Activated CD4-positive, alpha-beta T cell treated with anti-CD3 and anti-CD28 coated beads, Interleukin-2, Interleukin-4, amounts not matched to agents 100 ng/mL and 50 ng/mL, durations not matched to agents 16 hours and 8 hours (primary cell): Measurements from ENCODE around the gene RBM28.

ENCODE experiments used
- DNase-seq: peaks from one replicate; pipeline ENCODE4 v3.0.0-alpha.2; 2020; ENCODE audit warnings: low spot score

RBM28 gene

GRCh38 chr7:128374041-128374440 lies 30.3 kb upstream of the RBM28 start:
- no peak for DNase-seq

DNA sequence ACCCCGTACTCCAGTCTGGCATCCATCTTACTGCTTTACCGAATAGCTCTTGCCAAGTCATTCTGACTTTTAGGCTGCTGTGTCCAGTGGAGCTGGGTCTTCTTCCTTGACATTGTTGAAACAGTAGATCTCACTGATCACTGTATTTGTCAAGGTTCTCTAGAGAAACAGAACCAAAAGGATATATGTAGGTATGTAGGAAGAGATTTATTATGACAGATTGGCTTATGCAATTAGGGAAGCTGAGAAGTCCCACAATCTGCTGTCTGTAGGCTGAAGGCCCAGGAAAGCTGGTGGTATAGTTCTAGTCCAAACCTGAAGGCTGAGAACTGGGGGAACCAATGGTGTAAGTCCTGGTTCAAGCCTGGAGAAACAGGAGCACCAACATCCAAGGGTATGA lies 29.9 kb upstream of the RBM28 start:
- DNase-seq = no peak

DNA sequence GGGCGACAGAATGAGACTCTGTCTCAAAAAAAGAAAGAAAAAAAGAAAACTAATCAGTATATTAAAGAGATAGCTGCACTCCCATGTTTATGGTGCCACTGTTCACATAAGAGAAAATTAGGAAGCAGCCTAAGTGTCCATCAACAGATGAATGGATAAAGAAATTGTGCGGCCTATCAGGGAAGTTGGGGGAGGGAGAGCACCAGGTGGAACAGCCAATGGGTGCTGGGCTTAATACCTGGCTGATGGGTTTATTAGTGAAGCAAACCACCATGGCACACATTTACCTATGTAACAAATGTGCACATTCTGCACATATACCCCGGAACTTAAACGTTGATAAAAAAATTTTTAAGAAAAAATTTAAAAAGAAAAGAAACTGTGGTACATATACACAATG lies 26.8 kb upstream of the RBM28 start:
- DNase-seq = no peak

- DNase-seq = no peak
Measured at GRCh38 chr7:128366986-128367385, 23.3 kb upstream of the RBM28 start.

DNA sequence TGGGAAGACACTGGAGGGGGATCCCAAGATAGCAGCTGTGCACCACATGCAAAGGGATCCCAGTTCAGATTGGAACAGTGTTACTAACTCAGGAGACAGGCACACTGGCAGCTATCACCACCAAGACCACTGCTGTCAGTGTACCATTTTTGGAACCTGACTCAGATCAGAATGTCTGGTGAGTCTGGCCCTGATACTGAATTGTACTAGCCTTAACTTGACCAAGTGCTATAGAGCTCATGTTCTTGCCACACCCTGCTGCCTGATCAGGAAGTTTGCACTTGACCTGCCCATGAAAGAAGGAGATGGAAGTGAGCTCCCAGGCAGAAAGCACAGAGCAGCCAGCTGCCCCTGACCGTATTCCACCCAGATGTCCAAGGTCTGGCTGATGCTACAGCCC lies 22.6 kb upstream of the RBM28 start:
- no peak for DNase-seq

DNA sequence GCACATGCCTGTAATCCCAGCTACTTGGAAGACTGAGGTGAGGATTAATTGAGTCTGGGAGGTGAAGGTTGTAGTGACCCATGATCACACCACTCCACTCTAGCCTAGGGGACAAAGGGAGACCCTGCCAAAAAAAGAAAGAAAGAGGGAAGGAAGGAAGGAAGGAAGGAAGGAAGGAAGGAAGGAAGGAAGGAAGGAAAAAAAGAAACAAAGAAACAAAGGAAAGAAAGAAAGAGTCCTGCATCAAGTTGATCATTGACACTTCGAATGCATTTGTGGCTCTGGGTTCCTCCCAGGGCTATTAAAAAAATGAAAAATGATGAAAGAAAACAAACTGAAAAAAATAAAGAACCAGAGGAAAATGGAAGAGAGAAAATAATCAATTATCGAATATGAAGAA lies 21.7 kb upstream of the RBM28 start:
- DNase-seq = no peak

DNA sequence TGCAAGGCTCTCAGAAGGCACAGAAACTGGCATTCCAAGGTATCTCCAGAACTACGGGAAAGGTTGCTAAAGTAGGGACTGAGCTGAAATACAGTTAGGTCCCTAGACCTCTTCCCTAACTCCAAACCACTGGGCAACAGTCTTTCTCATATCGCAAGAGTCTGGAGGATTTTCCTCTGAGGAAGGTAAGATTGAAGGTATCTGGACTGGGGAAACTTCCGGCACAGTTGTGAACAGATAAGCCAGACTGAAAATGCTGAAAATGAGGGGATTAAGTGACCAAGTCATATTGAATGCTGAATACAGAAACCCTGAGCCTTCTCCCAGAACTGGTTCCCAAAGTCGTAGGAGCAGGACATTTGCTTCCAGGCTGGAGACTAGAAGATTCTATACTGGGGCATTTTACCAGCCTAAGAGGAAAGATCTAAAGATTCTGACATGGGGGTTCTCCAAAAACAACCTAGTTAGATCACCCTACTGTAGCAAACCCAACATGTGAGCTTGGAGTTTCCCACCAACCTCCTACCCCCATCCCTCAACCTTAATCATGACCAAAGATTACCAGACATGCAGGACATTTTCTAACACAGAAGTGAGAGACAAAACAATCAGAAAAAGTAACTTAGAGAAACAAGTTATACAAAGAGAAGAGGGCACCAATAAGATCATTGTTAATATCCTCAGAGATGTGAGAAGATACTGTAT lies 20.6 kb upstream of the RBM28 start:
- DNase-seq = no peak

DNA sequence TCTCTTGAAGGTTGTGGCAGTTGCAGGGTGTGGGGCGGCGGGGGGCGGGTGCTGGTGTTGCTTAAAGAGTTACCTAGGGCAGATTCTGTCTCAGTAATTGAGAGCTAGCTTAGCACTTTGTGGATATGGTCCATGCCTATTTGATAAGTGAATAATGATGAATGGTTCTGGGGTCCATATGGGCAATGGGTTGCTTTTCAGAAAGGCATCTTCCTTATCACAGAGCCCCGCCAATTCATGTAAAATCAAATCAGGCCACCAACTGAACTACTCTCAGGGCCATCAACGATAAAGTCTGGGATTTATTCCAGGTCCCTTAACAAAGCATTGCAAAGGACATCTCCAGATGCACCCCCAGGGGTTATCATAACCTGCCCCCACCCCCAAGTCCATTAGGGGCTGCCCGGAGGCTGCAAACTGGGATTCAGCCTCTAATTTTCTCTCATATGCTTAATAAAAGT lies 19.6 kb upstream of the RBM28 start:
- DNase-seq = no peak

GRCh38 chr7:128362670-128363069 lies 19.0 kb upstream of the RBM28 start:
- DNase-seq = peak; percentile 33

DNA sequence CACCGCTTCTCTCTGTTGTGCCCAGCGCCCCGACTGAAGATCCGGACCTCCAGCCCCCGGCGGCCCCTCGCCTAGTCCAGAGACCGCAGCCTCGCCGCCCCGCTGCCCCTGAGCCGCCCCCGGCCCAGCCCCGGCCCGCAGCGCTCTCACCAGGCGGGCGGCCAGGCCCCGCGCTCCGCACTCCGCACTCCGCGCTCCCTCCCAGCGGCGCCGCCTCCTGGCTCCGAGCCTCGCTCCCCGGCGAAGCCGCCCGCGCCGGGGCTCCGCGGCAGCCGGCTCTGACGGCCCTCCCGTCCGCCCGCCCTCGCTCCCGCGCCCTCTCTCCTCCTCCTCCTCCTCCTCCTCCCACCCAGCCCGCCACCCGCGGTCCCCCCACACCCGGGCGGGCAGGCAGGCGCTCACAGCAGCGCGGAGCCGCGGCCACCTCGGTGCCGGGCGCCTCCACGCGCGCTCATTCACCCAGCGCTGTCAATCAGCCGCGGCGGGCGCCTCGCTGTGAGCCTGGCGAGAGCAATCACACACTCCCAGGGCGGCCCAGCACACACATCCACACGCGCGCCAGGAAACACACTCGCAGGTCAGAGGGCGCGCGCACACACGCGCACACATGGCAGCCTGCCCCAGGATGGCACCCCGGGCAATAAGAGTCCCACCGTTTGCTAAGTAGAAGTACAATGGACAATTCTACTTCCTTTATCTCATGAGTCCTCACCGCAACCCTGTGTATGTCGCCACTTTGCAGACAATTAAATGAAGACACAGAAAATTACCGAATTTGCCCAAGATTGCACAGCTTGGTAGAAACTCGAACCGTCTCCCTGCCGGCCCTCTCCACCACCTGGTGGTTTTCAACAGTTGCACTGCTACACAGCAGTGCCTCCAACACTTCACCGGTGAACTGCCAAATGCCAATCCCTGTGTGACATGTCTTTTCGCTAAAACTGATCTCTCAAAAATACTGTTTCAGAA lies 18.0 kb upstream of the RBM28 start, which contains the start of gene PRRT4:
PRRT4 (minus strand) TSS at position 280 of the 969 bp plus-strand sequence.
- DNase-seq = peak; percentile 24

DNA sequence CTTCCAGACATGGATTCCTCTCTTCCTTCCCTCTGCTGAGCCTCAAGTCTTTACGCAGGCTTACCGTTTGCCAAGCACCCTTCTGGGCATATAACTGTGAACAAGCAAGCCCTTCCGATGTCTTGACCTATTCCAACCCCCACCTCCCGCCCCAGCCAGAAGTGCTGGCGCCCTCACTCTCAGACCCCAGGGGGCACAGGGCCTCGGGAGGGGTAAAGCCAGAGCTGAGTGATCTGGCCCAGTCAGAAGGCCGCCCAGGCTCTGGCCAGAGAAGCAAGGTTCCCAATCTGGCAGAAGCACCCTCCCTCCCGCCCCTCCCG lies 16.6 kb upstream of the RBM28 start:
- no peak for DNase-seq

GRCh38 chr7:128359939-128360338 lies 16.2 kb upstream of the RBM28 start:
- no peak for DNase-seq

GRCh38 chr7:128359336-128359735 lies 15.6 kb upstream of the RBM28 start:
- DNase-seq = no peak

- no peak for DNase-seq
Measured at GRCh38 chr7:128358233-128358632, 14.5 kb upstream of the RBM28 start.

- DNase-seq = no peak
Measured at GRCh38 chr7:128357217-128357613, 13.5 kb upstream of the RBM28 start.

DNA sequence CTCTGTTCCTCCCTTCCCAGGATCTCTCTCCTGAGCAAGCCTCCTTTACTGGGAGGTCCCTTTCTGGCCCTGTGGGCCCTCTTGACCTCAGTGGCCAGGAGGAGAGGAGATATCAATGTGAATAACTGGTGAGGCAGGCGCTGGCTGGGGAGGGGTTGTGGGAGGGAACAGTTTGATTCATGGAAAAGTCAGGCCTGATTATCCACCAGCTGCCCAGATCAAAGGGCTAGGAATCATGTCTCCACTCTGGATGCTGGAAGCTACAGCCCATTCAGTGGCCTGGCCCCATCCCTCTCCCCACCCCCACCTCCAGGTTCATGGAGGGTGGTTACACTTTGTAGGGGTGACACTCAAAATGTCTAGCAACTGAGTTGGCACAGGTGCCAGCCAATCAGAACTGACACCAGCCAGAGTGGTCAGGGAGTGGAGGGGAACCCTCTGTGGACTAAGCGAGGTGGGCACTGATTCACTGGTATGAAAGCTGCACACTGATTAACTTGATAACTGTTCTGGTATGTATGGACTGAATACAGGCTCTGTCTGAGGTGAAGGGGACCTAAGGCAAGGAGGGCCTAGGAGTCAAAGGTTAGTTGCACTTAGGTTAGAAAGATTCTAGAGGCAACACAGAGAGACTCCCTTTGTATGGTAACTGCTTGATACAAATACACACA lies 13.0 kb upstream of the RBM28 start:
- no peak for DNase-seq

DNA sequence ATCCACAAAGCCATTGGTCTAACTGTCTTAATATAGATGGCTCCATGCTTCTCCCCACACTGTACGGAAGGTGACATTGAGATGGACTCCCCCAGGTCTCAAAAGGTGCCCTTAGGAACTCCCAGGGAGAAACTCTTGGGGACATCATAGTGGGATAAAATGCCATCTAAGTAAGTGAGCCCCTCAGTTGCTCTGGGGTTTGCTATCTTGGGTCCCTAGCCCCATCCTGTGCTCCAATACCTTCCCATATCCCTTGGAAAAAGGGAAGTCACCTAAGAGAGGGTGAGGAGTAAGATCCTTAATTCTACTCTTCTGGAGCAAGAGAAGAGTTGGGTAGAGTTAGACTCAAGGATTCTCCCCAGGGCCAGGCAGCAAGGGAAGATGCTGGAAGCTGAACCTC lies 9.9 kb upstream of the RBM28 start:
- no peak for DNase-seq

GRCh38 chr7:128353189-128353588 lies 9.5 kb upstream of the RBM28 start:
- no peak for DNase-seq

GRCh38 chr7:128352636-128353035 lies 8.9 kb upstream of the RBM28 start:
- DNase-seq = no peak

- no peak for DNase-seq
Measured at GRCh38 chr7:128352153-128352537, 8.4 kb upstream of the RBM28 start.

- DNase-seq = no peak
Measured at GRCh38 chr7:128351296-128352152, 7.8 kb upstream of the RBM28 start.
